PC-9 (cell line): ENCODE data around the gene NPIPB2. TPM values are rescaled to one million over a fixed set of nuclear protein-coding genes. Genes with fewer than 3 reads are reported as not detected.

Source experiments
- BruUV-seq: library from RNA; stranded (reverse); fragments of 400-500 nt; replicated peaks from 2 replicates; lab custom pipeline; 2021; lab: Mats Ljungman, UMichigan
- CTCF ChIA-PET: fragments of 300-600 bp; sonication (Branson Sonifier 250); formaldehyde crosslinking; loops from one replicate; lab custom pipeline; 2022; ENCODE audit warnings: antibody characterized with exemption; lab: Charles Lee
- POLR2A ChIA-PET: fragments of 300-600 bp; sonication (Branson Sonifier 250); formaldehyde crosslinking; loops from one replicate; lab custom pipeline; 2022; ENCODE audit warnings: antibody characterized with exemption; ENCODE audit not compliant: unreplicated experiment; lab: Charles Lee
- DNase-seq, 2 experiments: peaks; one replicate each; pipeline versions ENCODE4 v3.0.0 to v3.0.0-alpha.2; 2015 to 2022; ENCODE audit warnings: mixed read lengths in 1 of 2
- H2AFZ ChIP-seq: fragments of 200-600 bp; sonication (generic); 2 replicates; pipeline ENCODE4 v1.8.1; 2017; ENCODE audit warnings: antibody characterized with exemption
- H3F3A ChIP-seq: fragments of 200-600 bp; sonication (generic); 2 replicates; pipeline ENCODE4 v1.8.1; 2017; ENCODE audit warnings: antibody characterized with exemption, mild to moderate bottlenecking, low read depth; ENCODE audit not compliant: insufficient read depth
- H3K27ac ChIP-seq: fragments of 200-600 bp; sonication (generic); 2 replicates; pipeline ENCODE4 v1.6.1; 2016; ENCODE audit warnings: mixed run types
- H3K27me3 ChIP-seq: fragments of 200-600 bp; sonication (generic); 2 replicates; pipeline ENCODE4 v1.6.1; 2016; ENCODE audit warnings: low read depth, mixed run types; ENCODE audit not compliant: insufficient read depth
- H3K36me3 ChIP-seq: fragments of 200-600 bp; sonication (generic); 2 replicates; pipeline ENCODE4 v1.6.1; 2016; ENCODE audit warnings: low read depth, mixed run types
- H3K4me1 ChIP-seq: fragments of 200-600 bp; sonication (generic); replicated peaks from 2 replicates; pipeline ENCODE4 v1.6.1; 2016; ENCODE audit warnings: mixed run types; ENCODE audit not compliant: insufficient read depth
- H3K4me2 ChIP-seq: fragments of 200-600 bp; sonication (generic); 2 replicates; pipeline ENCODE4 v1.6.1; 2017; ENCODE audit warnings: mixed run types
- H3K4me3 ChIP-seq: fragments of 200-600 bp; sonication (generic); 2 replicates; pipeline ENCODE4 v1.6.1; 2016; ENCODE audit warnings: mixed run types
- H3K79me2 ChIP-seq: fragments of 200-600 bp; sonication (generic); 2 replicates; pipeline ENCODE4 v1.6.1; 2017; ENCODE audit warnings: low read depth, mixed run types
- H3K9me2 ChIP-seq: fragments of 200-600 bp; sonication (generic); 2 replicates; pipeline ENCODE4 v1.8.1; 2017; ENCODE audit warnings: mild to moderate bottlenecking; ENCODE audit not compliant: insufficient read depth
- H3K9me3 ChIP-seq: fragments of 200-600 bp; sonication (generic); 2 replicates; pipeline ENCODE4 v1.8.1; 2016; ENCODE audit warnings: low read depth; ENCODE audit not compliant: insufficient read depth
- H4K20me1 ChIP-seq: fragments of 200-600 bp; sonication (generic); 2 replicates; pipeline ENCODE4 v1.8.1; 2017; ENCODE audit not compliant: insufficient read depth
- CTCF ChIP-seq: fragments of 200-600 bp; sonication (generic); conservative IDR thresholded peaks from 2 replicates; pipeline ENCODE4 v1.6.1; 2017; ENCODE audit warnings: mixed run types, antibody characterized with exemption, mild to moderate bottlenecking, moderate library complexity
- EZH2 ChIP-seq: fragments of 200-600 bp; sonication (generic); IDR thresholded peaks from 2 replicates; pipeline ENCODE4 v1.8.0; 2017; ENCODE audit warnings: antibody characterized with exemption, low read depth
- intact Hi-C: fragments of 100-400 bp; cut with micrococcal nuclease; formaldehyde crosslinking; loops from one replicate; pipeline ENCODE4 v1.10.0; 2022; ENCODE audit not compliant: unreplicated experiment
- total RNA-seq: library from RNA; stranded (reverse); gene quantifications from 2 replicates; pipeline ENCODE4 v1.2.3, GENCODE V29; 2021

NPIPB2 gene
- total RNA-seq, 1 experiment from 2014 or later = 43.3 TPM

- H3K36me3 ChIP-seq = peaks cover 22% of the 10 kb centered on the region
- H3K27me3 ChIP-seq = no peaks in the 10 kb centered on the region
- no peaks in the 10 kb centered on the region for H3K4me1 ChIP-seq
- TF ChIP-seq EZH2 = no peak
- TF ChIP-seq CTCF = no peak
- intact Hi-C loops = no loop called here
- peaks cover 45% of the 10 kb centered on the region for H3F3A ChIP-seq
- no peaks in the 10 kb centered on the region for H3K9me3 ChIP-seq
- CTCF ChIA-PET = no interaction called here
- POLR2A ChIA-PET = interaction anchor here (0.6 kb wide), 1 partner anchor 952 kb away, joined by 4 read pairs; no protein-coding TSS in a partner anchor
- no peaks in the 10 kb centered on the region for H3K9me2 ChIP-seq
- H3K4me3 ChIP-seq = no peak overlapping the region
- peak in 1 of 2 experiments; percentile 46 for DNase-seq
- no TSS peak for BruUV-seq
- H3K27ac ChIP-seq = no peak overlapping the region
- peaks cover 78% of the 10 kb centered on the region for H3K79me2 ChIP-seq
- H3K4me2 ChIP-seq = no peak overlapping the region
- no peak overlapping the region for H2AFZ ChIP-seq
- H4K20me1 ChIP-seq = peaks cover 78% of the 10 kb centered on the region
Observed at GRCh38 chr16:11896486-11897176, 45.2 kb downstream of the NPIPB2 start.

DNA sequence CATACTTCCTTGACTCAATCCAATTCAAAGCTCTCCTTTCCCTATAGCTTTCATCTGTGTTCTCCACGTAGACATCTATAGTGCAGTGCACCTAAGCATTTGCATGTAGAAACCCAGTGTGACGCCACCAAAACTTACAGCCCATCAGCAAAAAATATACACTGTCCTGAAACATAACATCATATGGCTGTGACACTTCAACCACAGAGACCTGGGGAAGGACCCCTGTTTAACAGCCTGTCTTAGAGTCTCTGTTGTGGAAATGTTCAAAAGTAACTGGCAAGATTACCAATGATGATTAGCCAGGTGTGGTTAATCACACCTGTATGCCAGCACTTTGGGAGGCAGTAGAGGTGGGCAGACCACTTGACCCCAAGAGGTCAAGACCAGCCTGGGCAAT is 48.3 kb downstream of the NPIPB2 start:
- POLR2A ChIA-PET = no interaction called here
- no peak overlapping the region for H3K27ac ChIP-seq
- intact Hi-C loops = no loop called here
- peaks cover 28% of the 10 kb centered on the region for H3K36me3 ChIP-seq
- no peak overlapping the region for H3K4me2 ChIP-seq
- H3K4me1 ChIP-seq = no peaks in the 10 kb centered on the region
- peaks cover 58% of the 10 kb centered on the region for H3F3A ChIP-seq
- TF ChIP-seq EZH2 (no peak), CTCF (no peak)
- H3K4me3 ChIP-seq = no peak overlapping the region
- no TSS peak for BruUV-seq
- peaks cover 57% of the 10 kb centered on the region for H4K20me1 ChIP-seq
- H3K27me3 ChIP-seq = no peaks in the 10 kb centered on the region
- no peak for DNase-seq
- no peaks in the 10 kb centered on the region for H3K9me3 ChIP-seq
- CTCF ChIA-PET = no interaction called here
- no peak overlapping the region for H2AFZ ChIP-seq
- H3K79me2 ChIP-seq = peaks cover 60% of the 10 kb centered on the region
- no peaks in the 10 kb centered on the region for H3K9me2 ChIP-seq

- H3K4me3 ChIP-seq = no peak overlapping the region
- no peak overlapping the region for H2AFZ ChIP-seq
- H3F3A ChIP-seq = peaks cover 54% of the 10 kb centered on the region
- H3K9me3 ChIP-seq = no peaks in the 10 kb centered on the region
- POLR2A ChIA-PET = no interaction called here
- no peaks in the 10 kb centered on the region for H3K4me1 ChIP-seq
- intact Hi-C loops = no loop called here
- peaks cover 28% of the 10 kb centered on the region for H3K36me3 ChIP-seq
- no peak overlapping the region for H3K4me2 ChIP-seq
- peaks cover 52% of the 10 kb centered on the region for H3K79me2 ChIP-seq
- no peak for TF ChIP-seq EZH2
- no peak for TF ChIP-seq CTCF
- H3K27ac ChIP-seq = no peak overlapping the region
- H3K27me3 ChIP-seq = no peaks in the 10 kb centered on the region
- no peak for DNase-seq
- H4K20me1 ChIP-seq = peaks cover 49% of the 10 kb centered on the region
- BruUV-seq = no TSS peak
- CTCF ChIA-PET = interaction anchor here (1.8 kb wide), 1 partner anchor 175 kb away, joined by 3 read pairs; no protein-coding TSS in a partner anchor
- no peaks in the 10 kb centered on the region for H3K9me2 ChIP-seq
Observed at GRCh38 chr16:11892761-11893160, 49.1 kb downstream of the NPIPB2 start.
